PC-9 (cell line): ENCODE results near the gene ADGRD1. TPM values are rescaled to one million over a fixed set of nuclear protein-coding genes. Genes with fewer than 3 reads are reported as not detected.

Source experiments
- BruUV-seq: library from RNA; stranded (reverse); fragments of 400-500 nt; replicated peaks from 2 replicates; lab custom pipeline; 2021; lab: Mats Ljungman, UMichigan
- CTCF ChIA-PET: fragments of 300-600 bp; sonication (Branson Sonifier 250); formaldehyde crosslinking; loops from one replicate; lab custom pipeline; 2022; ENCODE audit warnings: antibody characterized with exemption; lab: Charles Lee
- POLR2A ChIA-PET: fragments of 300-600 bp; sonication (Branson Sonifier 250); formaldehyde crosslinking; loops from one replicate; lab custom pipeline; 2022; ENCODE audit warnings: antibody characterized with exemption; ENCODE audit not compliant: unreplicated experiment; lab: Charles Lee
- DNase-seq, 2 experiments: peaks; one replicate each; pipeline versions ENCODE4 v3.0.0 to v3.0.0-alpha.2; 2015 to 2022; ENCODE audit warnings: mixed read lengths in 1 of 2
- H2AFZ ChIP-seq: fragments of 200-600 bp; sonication (generic); 2 replicates; pipeline ENCODE4 v1.8.1; 2017; ENCODE audit warnings: antibody characterized with exemption
- H3F3A ChIP-seq: fragments of 200-600 bp; sonication (generic); 2 replicates; pipeline ENCODE4 v1.8.1; 2017; ENCODE audit warnings: antibody characterized with exemption, mild to moderate bottlenecking, low read depth; ENCODE audit not compliant: insufficient read depth
- H3K27ac ChIP-seq: fragments of 200-600 bp; sonication (generic); 2 replicates; pipeline ENCODE4 v1.6.1; 2016; ENCODE audit warnings: mixed run types
- H3K27me3 ChIP-seq: fragments of 200-600 bp; sonication (generic); 2 replicates; pipeline ENCODE4 v1.6.1; 2016; ENCODE audit warnings: low read depth, mixed run types; ENCODE audit not compliant: insufficient read depth
- H3K36me3 ChIP-seq: fragments of 200-600 bp; sonication (generic); 2 replicates; pipeline ENCODE4 v1.6.1; 2016; ENCODE audit warnings: low read depth, mixed run types
- H3K4me1 ChIP-seq: fragments of 200-600 bp; sonication (generic); replicated peaks from 2 replicates; pipeline ENCODE4 v1.6.1; 2016; ENCODE audit warnings: mixed run types; ENCODE audit not compliant: insufficient read depth
- H3K4me2 ChIP-seq: fragments of 200-600 bp; sonication (generic); 2 replicates; pipeline ENCODE4 v1.6.1; 2017; ENCODE audit warnings: mixed run types
- H3K4me3 ChIP-seq: fragments of 200-600 bp; sonication (generic); 2 replicates; pipeline ENCODE4 v1.6.1; 2016; ENCODE audit warnings: mixed run types
- H3K79me2 ChIP-seq: fragments of 200-600 bp; sonication (generic); 2 replicates; pipeline ENCODE4 v1.6.1; 2017; ENCODE audit warnings: low read depth, mixed run types
- H3K9me2 ChIP-seq: fragments of 200-600 bp; sonication (generic); 2 replicates; pipeline ENCODE4 v1.8.1; 2017; ENCODE audit warnings: mild to moderate bottlenecking; ENCODE audit not compliant: insufficient read depth
- H3K9me3 ChIP-seq: fragments of 200-600 bp; sonication (generic); 2 replicates; pipeline ENCODE4 v1.8.1; 2016; ENCODE audit warnings: low read depth; ENCODE audit not compliant: insufficient read depth
- H4K20me1 ChIP-seq: fragments of 200-600 bp; sonication (generic); 2 replicates; pipeline ENCODE4 v1.8.1; 2017; ENCODE audit not compliant: insufficient read depth
- CTCF ChIP-seq: fragments of 200-600 bp; sonication (generic); conservative IDR thresholded peaks from 2 replicates; pipeline ENCODE4 v1.6.1; 2017; ENCODE audit warnings: mixed run types, antibody characterized with exemption, mild to moderate bottlenecking, moderate library complexity
- EZH2 ChIP-seq: fragments of 200-600 bp; sonication (generic); IDR thresholded peaks from 2 replicates; pipeline ENCODE4 v1.8.0; 2017; ENCODE audit warnings: antibody characterized with exemption, low read depth
- intact Hi-C: fragments of 100-400 bp; cut with micrococcal nuclease; formaldehyde crosslinking; loops from one replicate; pipeline ENCODE4 v1.10.0; 2022; ENCODE audit not compliant: unreplicated experiment
- total RNA-seq: library from RNA; stranded (reverse); gene quantifications from 2 replicates; pipeline ENCODE4 v1.2.3, GENCODE V29; 2021

ADGRD1 gene
- total RNA-seq, 1 experiment from 2014 or later, result not detected

DNA sequence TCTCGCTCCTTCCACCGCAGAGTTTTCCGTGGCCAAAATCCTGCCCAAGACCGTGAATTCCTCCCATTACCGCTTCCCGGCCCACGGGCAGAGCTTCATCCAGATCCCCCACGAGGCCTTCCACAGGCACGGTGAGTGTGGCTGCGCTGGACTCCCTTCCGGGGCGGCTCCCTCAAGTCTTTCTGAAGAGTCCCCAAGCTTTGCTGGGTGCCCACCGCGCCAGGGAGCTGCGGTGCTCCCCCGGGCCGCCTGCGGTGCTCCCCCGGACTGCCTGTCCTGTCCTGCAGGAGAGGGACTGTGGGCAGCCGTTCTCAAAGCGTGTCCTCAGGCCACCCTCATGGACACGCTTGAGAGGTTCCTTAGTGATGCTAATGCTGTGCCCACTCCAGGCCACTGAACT is 50.5 kb downstream of the ADGRD1 start:
- Histone ChIP-seq H3K27me3 (peaks cover 95% of the 10 kb centered on the region), H3K4me3 (no peak overlapping the region)
- intact Hi-C loops, result no loop called here

DNA sequence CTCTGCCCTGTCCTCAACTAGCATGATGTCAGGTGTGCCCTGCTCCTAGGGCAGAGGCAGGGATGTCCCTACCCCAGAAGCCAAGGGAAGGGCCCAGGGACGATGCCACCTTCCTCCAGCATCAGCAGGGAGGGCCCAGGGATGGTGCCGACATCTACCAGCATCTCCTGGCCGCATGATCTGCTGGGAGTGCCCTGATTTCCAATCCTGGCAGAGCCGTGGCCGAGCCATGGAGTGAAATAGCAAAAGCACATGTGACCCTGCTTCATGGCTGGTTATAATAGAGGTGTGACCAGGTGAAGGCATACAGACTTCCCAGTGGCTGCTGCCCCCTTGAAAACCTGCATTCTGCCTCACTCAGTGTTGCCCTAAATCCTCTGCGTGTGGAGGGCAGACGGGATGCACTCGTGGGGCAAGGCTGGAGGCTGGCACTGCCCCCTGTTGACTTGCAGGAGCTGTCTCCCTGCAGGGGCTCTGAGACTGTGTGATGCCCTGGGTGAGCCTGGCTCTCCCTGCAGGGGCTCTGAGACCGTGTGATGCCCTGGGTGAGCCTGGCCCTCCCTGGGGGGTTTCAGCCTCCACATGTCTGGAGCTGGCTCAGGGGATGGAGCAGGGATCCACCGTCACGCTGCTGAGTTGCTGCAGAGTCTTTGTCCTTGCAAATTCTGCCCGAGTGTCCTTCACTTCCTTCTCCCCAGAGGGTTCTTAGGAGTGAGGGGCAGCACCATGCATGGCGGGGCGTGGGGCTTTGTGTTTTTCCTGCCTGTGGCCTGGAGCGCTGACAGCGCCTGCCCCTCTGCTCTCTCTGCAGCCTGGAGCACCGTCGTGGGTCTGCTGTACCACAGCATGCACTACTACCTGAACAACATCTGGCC is 51.7 kb downstream of the ADGRD1 start:
- no peaks in the 10 kb centered on the region for H3K79me2 ChIP-seq
- no peaks in the 10 kb centered on the region for H4K20me1 ChIP-seq
- H2AFZ ChIP-seq, result no peak overlapping the region
- ChIA-PET CTCF (no interaction called here), POLR2A (no interaction called here)
- no peak for TF ChIP-seq CTCF
- TF ChIP-seq EZH2, result no peak
- H3K27ac ChIP-seq, result no peak overlapping the region
- H3F3A ChIP-seq, result no peaks in the 10 kb centered on the region
- DNase-seq, result no peak
- H3K4me1 ChIP-seq, result no peaks in the 10 kb centered on the region
- H3K4me3 ChIP-seq, result no peak overlapping the region
- H3K9me2 ChIP-seq, result no peaks in the 10 kb centered on the region
- H3K4me2 ChIP-seq, result no peak overlapping the region
- no TSS peak for BruUV-seq
- H3K36me3 ChIP-seq, result no peaks in the 10 kb centered on the region
- intact Hi-C loops, result no loop called here
- no peaks in the 10 kb centered on the region for H3K9me3 ChIP-seq
- peaks cover 95% of the 10 kb centered on the region for H3K27me3 ChIP-seq

More for the DNA sequence above, 50.5 kb downstream of the ADGRD1 start:
- no TSS peak for BruUV-seq
- Histone ChIP-seq H3K4me1 (no peaks in the 10 kb centered on the region), H3K9me3 (no peaks in the 10 kb centered on the region), H4K20me1 (no peaks in the 10 kb centered on the region), H2AFZ (no peak overlapping the region), H3K36me3 (no peaks in the 10 kb centered on the region), H3K4me2 (no peak overlapping the region), H3K27ac (no peak overlapping the region), H3K9me2 (no peaks in the 10 kb centered on the region), H3F3A (no peaks in the 10 kb centered on the region), H3K79me2 (no peaks in the 10 kb centered on the region)
- ChIA-PET POLR2A (no interaction called here), CTCF (no interaction called here)
- TF ChIP-seq EZH2 (no peak), CTCF (no peak)
- no peak for DNase-seq

DNA sequence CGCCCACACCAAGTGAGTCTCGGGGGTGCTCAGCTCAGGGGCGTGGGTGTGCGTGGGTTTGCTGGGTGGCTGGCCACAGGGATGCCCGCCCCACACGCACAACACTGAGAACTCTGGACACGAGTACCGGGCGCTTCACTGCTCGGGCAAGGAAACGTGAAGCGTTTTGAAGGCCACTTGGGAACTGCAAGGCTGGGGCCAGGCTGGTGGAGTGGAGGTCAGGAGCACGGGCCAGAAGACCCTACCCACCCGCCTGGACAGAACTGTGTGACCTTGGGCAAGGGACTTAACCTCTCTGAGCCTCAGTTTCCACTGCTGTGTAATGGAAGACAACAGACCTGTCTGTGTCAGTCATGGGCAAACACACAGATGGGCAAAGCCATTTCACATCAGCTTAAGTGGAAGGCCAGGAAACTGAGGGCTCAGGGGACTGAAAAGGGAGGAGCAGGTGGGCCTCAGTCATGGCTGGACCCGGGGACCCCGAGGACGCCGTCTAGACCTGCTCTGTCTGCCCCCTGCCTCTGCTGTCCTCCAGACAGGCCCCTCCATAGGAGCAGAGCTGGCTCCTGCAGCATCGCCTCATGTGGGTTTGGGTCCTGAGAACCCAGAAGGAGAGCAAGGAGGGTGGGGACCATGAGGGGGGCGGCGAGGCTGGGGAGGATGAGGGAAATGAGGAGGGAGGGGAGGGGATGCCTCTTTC is 52.5 kb downstream of the ADGRD1 start:
- H3K4me3 ChIP-seq, result no peak overlapping the region
- BruUV-seq, result no TSS peak
- H3K9me3 ChIP-seq, result no peaks in the 10 kb centered on the region
- no peaks in the 10 kb centered on the region for H3K79me2 ChIP-seq
- no peaks in the 10 kb centered on the region for H4K20me1 ChIP-seq
- TF ChIP-seq CTCF, result no peak
- no peak for TF ChIP-seq EZH2
- peaks cover 96% of the 10 kb centered on the region for H3K27me3 ChIP-seq
- no peaks in the 10 kb centered on the region for H3K4me1 ChIP-seq
- H3K4me2 ChIP-seq, result no peak overlapping the region
- ChIA-PET POLR2A (no interaction called here), CTCF (no interaction called here)
- no peak for DNase-seq
- no peaks in the 10 kb centered on the region for H3K9me2 ChIP-seq
- no peaks in the 10 kb centered on the region for H3K36me3 ChIP-seq
- intact Hi-C loops, result no loop called here
- no peak overlapping the region for H2AFZ ChIP-seq
- H3K27ac ChIP-seq, result no peak overlapping the region
- no peaks in the 10 kb centered on the region for H3F3A ChIP-seq
